NCI-H1092 (cell line): ENCODE results near the gene OR13J1.
"Not testable (repeated sequence)": the region's sequence is repeated elsewhere in the genome, so short reads cannot be mapped to it uniquely, and the experiment has no call there.

ENCODE experiments used
- DNase-seq: peaks from one replicate; lab custom pipeline; 2025; lab: John Stamatoyannopoulos, UW

OR13J1 gene

DNA sequence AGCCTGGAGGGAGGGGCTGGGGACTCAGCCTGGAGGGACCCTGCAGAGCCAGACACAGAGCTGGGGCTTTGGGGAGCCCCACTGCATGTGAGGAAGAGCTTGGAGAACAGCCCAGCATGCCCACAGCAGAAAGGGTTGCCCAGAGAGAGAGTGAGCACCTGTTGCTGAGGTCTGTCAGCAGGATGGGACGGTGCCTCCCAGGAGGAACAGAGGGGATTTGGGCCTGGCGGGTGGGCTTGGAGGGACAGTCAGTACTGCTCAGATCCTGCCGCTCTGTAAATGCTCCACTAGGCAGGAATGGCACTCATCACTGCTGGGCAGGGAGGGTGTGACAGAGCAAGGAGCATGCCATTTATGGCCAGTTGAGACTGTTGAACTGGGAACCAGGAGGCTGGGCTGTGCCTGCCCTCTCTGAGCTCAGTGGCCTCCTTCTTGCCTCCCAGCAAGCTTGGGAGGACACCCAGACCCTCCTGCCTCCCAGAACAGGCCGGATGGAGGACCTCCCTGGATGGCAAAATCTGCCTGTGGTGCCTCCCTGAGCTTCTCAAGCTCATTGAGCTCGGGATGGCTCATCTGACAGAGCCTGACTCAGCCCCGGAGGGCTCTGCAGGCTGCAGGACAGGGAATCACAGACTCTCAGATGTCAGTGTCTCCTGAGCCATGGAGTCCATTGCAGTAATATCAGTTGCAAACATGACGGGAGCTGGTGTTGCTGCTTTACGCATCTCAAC is 35.0 kb upstream of the OR13J1 start:
- no peak for DNase-seq

DNA sequence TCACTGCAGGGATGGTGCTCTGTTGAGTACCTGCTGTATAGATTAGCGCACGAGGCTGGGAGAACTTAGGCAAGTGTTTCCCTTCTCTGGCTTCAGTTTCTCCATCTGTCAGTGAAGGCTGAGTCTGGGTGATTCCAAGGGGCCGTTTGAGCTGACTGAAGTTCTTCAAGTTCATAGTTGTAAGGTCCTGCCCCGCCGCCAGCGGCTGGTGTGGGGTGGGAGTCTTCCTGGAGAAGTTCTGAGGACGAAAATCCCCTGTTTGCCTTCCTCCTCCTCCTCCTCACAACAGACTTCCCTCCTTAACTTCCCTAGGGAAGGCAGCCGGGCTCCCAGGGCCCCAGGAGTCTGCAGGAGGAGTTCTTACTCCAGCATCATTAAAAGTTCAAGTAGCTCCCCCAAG is 34.1 kb upstream of the OR13J1 start:
- no peak for DNase-seq

- DNase-seq, result peak; percentile 65
These were observed 32.8 kb upstream of the OR13J1 start for GRCh38 chr9:35903049-35903448.

DNA sequence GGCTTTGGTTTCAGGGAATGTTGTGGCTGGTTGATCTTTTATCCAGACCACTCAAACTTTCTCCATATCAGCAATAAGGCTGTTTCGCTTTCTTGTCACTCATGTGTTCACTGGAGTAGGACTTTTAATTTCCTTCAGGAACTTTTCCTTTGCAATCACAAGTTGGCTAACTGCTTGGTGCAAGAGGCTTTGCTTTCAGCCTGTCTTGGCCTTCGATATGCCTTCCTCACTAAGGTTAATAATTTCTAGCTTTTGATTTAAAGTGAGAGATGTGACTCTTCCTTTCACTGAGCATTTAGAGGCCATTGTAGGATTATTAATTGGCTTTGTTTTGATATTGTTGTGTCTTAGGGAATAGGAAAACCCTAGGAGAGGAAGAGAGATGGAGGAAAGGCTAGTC is 28.8 kb upstream of the OR13J1 start:
- DNase-seq, result no peak

- DNase-seq, result no peak
These were observed 28.1 kb upstream of the OR13J1 start for GRCh38 chr9:35898337-35898736.

DNA sequence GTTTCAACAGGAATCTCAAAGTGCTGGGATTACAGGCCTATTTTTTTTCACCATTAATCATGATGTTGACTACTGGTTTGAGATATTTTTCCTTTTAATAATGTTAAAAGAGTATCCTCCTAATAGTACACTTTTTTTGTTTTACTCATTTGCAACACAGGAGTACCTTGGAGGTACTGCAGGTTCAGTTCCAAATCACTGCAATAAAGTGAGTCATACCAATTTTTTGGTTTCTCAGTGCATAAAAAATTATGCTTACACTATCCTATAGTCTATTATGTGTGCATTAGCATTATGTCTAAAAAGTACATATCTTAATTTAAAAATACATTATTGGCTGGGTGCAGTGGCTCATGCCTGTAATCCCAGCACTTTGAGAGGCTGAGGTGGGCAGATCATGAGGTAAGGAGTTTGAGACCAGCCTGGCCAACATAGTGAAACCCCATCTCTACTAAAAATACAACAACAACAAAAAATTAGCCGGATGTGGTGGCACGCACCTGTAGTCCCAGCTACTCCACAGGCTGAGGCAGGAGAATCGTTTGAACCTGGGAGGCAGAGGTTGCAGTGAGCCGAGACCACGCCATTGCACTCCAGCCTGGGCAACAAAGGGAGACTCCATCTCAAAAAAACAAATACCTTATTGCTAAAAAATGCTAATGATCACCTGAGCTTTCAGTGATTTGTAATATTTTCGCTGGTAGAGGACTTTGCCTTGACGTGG is 27.3 kb upstream of the OR13J1 start:
- not testable (repeated sequence) for DNase-seq

GRCh38 chr9:35896570-35896969 is 26.4 kb upstream of the OR13J1 start:
- no peak for DNase-seq

DNA sequence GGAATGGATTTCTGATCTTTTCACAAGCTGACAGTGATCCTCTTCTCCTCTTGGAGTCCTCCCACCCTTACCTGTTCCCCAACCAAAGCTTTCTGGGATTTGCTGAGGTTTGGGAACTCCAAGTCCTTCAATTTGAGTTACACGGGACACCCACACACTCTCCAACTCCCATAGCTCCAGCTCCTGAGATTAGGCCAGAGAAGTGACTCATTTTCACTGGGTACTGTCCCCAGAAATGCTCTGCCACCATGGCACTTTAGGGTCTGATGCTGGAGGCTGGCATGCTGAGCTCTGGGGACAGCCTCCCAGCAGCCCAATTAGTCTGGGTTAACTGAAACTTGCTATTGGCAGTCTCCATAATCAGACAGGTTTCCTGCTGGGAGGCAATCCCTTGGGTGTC is 21.9 kb upstream of the OR13J1 start:
- DNase-seq, result no peak

DNA sequence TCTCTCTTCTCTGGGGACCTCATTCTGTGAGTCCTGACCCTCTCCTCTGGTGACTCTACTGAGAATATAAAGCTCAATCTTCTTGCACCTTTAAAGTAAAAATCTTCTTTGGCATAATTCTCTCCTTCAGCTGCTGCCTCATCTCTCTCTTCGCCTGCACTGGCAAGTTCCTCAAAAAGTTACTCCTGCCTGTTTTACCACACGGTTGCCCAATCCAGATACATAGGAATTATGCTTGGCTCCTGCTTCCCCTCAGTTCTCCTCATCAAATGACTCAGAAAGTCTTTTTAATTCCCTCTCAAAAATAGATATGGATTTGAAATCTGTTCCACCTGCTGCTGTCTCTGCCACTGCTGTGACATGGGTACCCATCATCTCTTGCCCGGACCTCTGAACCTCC is 21.4 kb upstream of the OR13J1 start:
- no peak for DNase-seq

DNA sequence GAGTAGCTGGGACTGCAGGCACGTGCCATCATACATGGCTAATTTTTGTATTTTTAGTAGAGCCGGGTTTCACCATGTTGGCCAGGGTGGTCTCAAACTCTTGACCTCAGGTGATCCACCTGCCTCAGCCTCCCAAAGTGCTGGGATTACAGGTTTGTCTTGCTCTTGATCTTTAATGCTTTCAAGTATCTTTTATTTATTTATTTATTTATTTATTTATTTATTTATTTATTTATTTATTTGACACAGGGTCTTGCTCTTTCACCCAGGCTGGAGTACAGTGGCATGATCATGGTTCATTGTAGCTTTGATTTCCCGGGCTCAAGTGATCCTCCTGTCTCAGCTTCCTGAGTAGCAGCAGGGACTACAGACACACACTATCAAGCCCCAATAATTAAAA is 14.7 kb upstream of the OR13J1 start:
- DNase-seq, result not testable (repeated sequence)

DNA sequence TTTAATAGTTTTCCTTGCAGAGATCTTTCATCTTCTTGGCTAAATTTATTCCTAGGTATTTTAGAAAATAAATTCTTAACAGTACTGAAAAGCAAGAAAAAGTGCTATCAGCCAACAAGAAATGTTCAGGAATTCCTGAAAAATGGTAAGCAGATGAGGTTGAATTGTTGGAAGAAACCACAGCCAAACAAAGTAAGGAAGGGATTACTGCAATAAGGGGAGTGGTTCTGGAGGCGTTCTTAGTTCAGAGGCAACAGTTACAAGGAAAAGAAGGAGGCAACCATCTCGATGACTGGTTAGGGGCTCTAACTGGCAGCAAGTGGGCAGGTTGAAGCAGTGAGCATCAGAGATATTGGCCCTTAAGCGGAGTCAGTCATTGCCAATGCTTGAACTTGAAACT is 12.8 kb upstream of the OR13J1 start:
- no peak for DNase-seq

- DNase-seq, result peak; percentile 70
These were observed 12.2 kb upstream of the OR13J1 start for GRCh38 chr9:35882263-35882848.

DNA sequence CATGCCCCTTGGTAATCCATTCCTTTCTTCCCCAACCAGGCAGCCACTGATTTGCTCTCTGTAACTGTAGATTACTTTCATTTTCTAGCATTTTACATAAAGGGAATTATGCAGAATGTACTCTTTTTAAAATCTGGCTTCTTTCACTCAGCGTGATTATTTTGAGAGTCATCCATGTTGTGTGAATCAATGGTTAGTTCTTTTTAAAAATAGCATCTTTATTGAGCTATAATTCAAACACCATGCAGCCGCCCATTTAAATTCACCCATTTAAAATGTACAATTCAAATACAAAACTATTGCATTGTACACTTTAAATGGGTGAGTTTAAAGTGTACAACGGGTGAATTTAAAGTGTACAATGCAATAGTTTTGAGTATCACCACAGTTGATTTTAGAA is 2.3 kb upstream of the OR13J1 start:
- DNase-seq, result no peak

- DNase-seq, result no peak
These were observed 1.3 kb upstream of the OR13J1 start for GRCh38 chr9:35871545-35871944.

- no peak for DNase-seq
These were observed 482 bp downstream of the OR13J1 start for GRCh38 chr9:35869621-35870216.

DNA sequence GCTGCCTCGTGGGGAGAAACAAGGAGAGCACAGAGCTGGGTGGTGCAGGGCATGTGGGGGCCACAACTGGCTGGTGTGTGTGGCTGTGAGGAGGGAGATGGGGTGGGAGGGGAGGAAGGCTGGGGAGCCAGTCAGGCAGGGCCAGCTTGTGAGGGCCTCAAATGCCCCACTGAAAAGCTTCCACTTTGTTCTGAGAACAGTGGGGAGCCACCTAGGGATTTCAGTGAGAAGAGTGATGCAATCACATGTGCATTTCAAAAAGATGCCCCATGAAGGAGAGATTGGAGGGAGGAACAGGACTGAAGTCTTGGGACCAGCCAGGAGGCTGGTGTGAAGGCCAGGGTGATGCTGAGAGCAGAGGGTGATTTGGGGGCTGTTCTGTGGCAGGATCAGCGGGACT is 1.3 kb downstream of the OR13J1 start:
- DNase-seq, result no peak

DNA sequence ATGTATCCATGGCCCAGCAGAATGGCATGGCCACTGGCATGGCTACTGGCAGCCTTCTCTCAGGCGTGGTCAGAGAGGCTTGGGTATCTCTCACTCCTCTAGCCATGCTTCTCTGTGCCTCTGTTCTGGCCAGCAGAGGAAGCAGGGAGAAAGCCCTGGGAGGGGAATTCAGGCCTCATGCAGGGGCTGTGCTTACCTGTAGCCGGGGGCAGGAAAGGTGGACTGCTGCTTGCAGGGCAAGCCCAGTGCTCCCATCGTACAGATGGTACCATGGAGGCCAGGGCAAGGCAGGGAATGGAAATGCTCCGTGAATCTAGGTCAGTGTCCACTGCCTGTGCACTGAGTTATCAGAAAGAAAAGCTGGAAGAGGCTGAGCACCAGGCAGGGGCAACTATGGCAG is 2.7 kb downstream of the OR13J1 start:
- no peak for DNase-seq

GRCh38 chr9:35864695-35865255 is 5.4 kb downstream of the OR13J1 start:
- DNase-seq, result no peak

DNA sequence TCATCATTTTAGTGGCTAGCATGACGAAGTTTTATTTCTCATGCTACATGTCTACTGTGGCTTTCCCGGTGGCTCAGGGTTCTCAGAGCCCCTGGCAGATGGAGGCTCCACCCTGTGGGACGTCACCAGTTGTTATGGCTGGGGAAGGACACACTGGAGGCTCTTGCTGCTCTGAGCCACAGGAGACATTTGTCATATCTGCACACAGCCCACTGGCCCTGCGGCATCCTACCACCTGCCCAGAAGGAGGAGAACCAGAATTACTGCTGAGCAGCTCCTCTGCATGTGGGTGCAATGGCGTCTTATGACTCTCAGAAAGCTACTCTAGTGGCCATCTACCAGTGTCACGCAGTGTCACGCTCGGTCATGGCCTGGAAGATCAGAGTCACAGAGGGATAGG is 6.6 kb downstream of the OR13J1 start:
- DNase-seq, result no peak

- DNase-seq, result no peak
These were observed 7.9 kb downstream of the OR13J1 start for GRCh38 chr9:35862328-35862727.

- no peak for DNase-seq
These were observed 8.9 kb downstream of the OR13J1 start for GRCh38 chr9:35861161-35861897.

- no peak for DNase-seq
These were observed 10.2 kb downstream of the OR13J1 start for GRCh38 chr9:35859990-35860339.
